PC-9 (cell line): ENCODE results near the gene IFT57. TPM values are rescaled to one million over a fixed set of nuclear protein-coding genes. Genes with fewer than 3 reads are reported as not detected.

Source experiments
- BruUV-seq: library from RNA; stranded (reverse); fragments of 400-500 nt; replicated peaks from 2 replicates; lab custom pipeline; 2021; lab: Mats Ljungman, UMichigan
- CTCF ChIA-PET: fragments of 300-600 bp; sonication (Branson Sonifier 250); formaldehyde crosslinking; loops from one replicate; lab custom pipeline; 2022; ENCODE audit warnings: antibody characterized with exemption; lab: Charles Lee
- POLR2A ChIA-PET: fragments of 300-600 bp; sonication (Branson Sonifier 250); formaldehyde crosslinking; loops from one replicate; lab custom pipeline; 2022; ENCODE audit warnings: antibody characterized with exemption; ENCODE audit not compliant: unreplicated experiment; lab: Charles Lee
- DNase-seq, 2 experiments: peaks; one replicate each; pipeline versions ENCODE4 v3.0.0 to v3.0.0-alpha.2; 2015 to 2022; ENCODE audit warnings: mixed read lengths in 1 of 2
- H2AFZ ChIP-seq: fragments of 200-600 bp; sonication (generic); 2 replicates; pipeline ENCODE4 v1.8.1; 2017; ENCODE audit warnings: antibody characterized with exemption
- H3F3A ChIP-seq: fragments of 200-600 bp; sonication (generic); 2 replicates; pipeline ENCODE4 v1.8.1; 2017; ENCODE audit warnings: antibody characterized with exemption, mild to moderate bottlenecking, low read depth; ENCODE audit not compliant: insufficient read depth
- H3K27ac ChIP-seq: fragments of 200-600 bp; sonication (generic); 2 replicates; pipeline ENCODE4 v1.6.1; 2016; ENCODE audit warnings: mixed run types
- H3K27me3 ChIP-seq: fragments of 200-600 bp; sonication (generic); 2 replicates; pipeline ENCODE4 v1.6.1; 2016; ENCODE audit warnings: low read depth, mixed run types; ENCODE audit not compliant: insufficient read depth
- H3K36me3 ChIP-seq: fragments of 200-600 bp; sonication (generic); 2 replicates; pipeline ENCODE4 v1.6.1; 2016; ENCODE audit warnings: low read depth, mixed run types
- H3K4me1 ChIP-seq: fragments of 200-600 bp; sonication (generic); replicated peaks from 2 replicates; pipeline ENCODE4 v1.6.1; 2016; ENCODE audit warnings: mixed run types; ENCODE audit not compliant: insufficient read depth
- H3K4me2 ChIP-seq: fragments of 200-600 bp; sonication (generic); 2 replicates; pipeline ENCODE4 v1.6.1; 2017; ENCODE audit warnings: mixed run types
- H3K4me3 ChIP-seq: fragments of 200-600 bp; sonication (generic); 2 replicates; pipeline ENCODE4 v1.6.1; 2016; ENCODE audit warnings: mixed run types
- H3K79me2 ChIP-seq: fragments of 200-600 bp; sonication (generic); 2 replicates; pipeline ENCODE4 v1.6.1; 2017; ENCODE audit warnings: low read depth, mixed run types
- H3K9me2 ChIP-seq: fragments of 200-600 bp; sonication (generic); 2 replicates; pipeline ENCODE4 v1.8.1; 2017; ENCODE audit warnings: mild to moderate bottlenecking; ENCODE audit not compliant: insufficient read depth
- H3K9me3 ChIP-seq: fragments of 200-600 bp; sonication (generic); 2 replicates; pipeline ENCODE4 v1.8.1; 2016; ENCODE audit warnings: low read depth; ENCODE audit not compliant: insufficient read depth
- H4K20me1 ChIP-seq: fragments of 200-600 bp; sonication (generic); 2 replicates; pipeline ENCODE4 v1.8.1; 2017; ENCODE audit not compliant: insufficient read depth
- EZH2 ChIP-seq: fragments of 200-600 bp; sonication (generic); IDR thresholded peaks from 2 replicates; pipeline ENCODE4 v1.8.0; 2017; ENCODE audit warnings: antibody characterized with exemption, low read depth
- intact Hi-C: fragments of 100-400 bp; cut with micrococcal nuclease; formaldehyde crosslinking; loops from one replicate; pipeline ENCODE4 v1.10.0; 2022; ENCODE audit not compliant: unreplicated experiment
- total RNA-seq: library from RNA; stranded (reverse); gene quantifications from 2 replicates; pipeline ENCODE4 v1.2.3, GENCODE V29; 2021
- TF ChIP-seq, protein P1 (sequence below): fragments of 200-600 bp; sonication (generic); conservative IDR thresholded peaks from 2 replicates; pipeline ENCODE4 v1.6.1; 2017; ENCODE audit warnings: mixed run types, antibody characterized with exemption, mild to moderate bottlenecking, moderate library complexity

The IFT57 gene
- total RNA-seq, 1 experiment from 2014 or later: 55.2 TPM

DNA sequence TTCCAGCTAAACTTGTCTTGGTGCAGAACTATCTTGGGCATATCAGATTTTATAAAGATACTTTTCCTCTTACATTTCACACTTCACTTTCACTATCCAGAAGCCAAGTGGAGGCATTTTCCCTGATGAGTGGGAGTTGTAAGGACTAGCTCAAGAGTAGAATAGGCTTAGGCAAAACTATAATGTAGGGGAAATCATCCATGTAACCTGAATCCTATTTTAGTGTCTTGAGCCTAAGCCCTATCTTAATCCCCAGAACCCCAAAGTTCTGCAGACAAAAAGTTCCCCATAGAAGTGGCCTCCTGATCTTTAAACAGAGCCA lies 89.2 kb downstream of the IFT57 start:
- TSS peak; percentile 26 for BruUV-seq

DNA sequence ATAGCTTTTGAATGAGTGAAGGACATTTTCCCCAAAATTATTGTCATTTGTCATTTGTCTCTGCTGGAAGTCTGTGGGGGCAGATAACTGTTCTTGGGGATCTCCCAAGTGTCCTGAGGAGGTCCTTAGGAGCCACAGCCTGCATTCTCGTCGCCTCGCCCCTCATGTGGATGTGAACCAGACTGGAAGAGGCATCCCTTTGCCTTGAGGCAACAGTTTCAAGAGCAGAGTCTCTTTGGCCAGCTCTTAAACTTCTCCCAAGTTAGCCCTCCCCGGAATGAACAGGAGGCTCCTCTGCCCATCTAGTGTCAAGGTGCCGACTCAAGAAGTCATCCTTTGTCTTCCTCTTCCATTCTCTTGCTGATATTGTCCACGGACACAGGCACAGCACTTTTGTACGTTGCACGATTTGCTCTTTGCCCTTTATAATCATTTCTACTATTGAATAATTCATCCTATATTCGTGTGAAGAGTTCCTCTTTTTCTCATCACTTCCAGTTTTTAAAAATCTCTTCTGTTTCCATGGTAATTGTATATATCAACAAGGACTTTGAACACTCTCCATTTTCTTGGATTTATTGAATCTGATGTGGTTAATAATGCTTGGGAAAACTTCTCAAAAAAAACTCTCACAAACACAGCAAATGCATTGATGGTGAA lies 90.6 kb downstream of the IFT57 start:
- BruUV-seq: TSS peak; percentile 91
- Histone ChIP-seq H3K36me3 (no peaks in the 10 kb centered on the region), H3K4me2 (peak overlapping the region; percentile 72), H3K79me2 (no peaks in the 10 kb centered on the region), H3K27me3 (no peaks in the 10 kb centered on the region), H3K4me3 (no peak overlapping the region), H2AFZ (peak overlapping the region; percentile 63; the same call in 1 of the 2 replicates), H3K4me1 (peaks cover 46% of the 10 kb centered on the region), H3K27ac (peak overlapping the region; percentile 84), H4K20me1 (no peaks in the 10 kb centered on the region), H3K9me2 (no peaks in the 10 kb centered on the region), H3F3A (peaks cover 39% of the 10 kb centered on the region), H3K9me3 (0 out of 2 replicates have a peak, but pooled peaks cover 10% of the 10 kb centered on the region)
- peak in 1 of 2 experiments; percentile 37 for DNase-seq
- CTCF ChIA-PET: interaction anchor here (1.3 kb wide), 1 partner anchor 22 kb away, joined by 5 read pairs; no protein-coding TSS in a partner anchor
- POLR2A ChIA-PET: interaction anchor here (0.9 kb wide), 1 partner anchor 22 kb away, joined by 5 read pairs; no protein-coding TSS in a partner anchor
- TF ChIP-seq EZH2: no peak
- TF ChIP-seq, protein P1, sequence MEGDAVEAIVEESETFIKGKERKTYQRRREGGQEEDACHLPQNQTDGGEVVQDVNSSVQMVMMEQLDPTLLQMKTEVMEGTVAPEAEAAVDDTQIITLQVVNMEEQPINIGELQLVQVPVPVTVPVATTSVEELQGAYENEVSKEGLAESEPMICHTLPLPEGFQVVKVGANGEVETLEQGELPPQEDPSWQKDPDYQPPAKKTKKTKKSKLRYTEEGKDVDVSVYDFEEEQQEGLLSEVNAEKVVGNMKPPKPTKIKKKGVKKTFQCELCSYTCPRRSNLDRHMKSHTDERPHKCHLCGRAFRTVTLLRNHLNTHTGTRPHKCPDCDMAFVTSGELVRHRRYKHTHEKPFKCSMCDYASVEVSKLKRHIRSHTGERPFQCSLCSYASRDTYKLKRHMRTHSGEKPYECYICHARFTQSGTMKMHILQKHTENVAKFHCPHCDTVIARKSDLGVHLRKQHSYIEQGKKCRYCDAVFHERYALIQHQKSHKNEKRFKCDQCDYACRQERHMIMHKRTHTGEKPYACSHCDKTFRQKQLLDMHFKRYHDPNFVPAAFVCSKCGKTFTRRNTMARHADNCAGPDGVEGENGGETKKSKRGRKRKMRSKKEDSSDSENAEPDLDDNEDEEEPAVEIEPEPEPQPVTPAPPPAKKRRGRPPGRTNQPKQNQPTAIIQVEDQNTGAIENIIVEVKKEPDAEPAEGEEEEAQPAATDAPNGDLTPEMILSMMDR: no peak
- intact Hi-C loops: loop anchor here (1.0 to 5.0 kb wide), 3 partner anchors 40 to 125 kb away; partner anchors contain the start of gene CD47

More for the DNA sequence above, 89.2 kb downstream of the IFT57 start:
- TF ChIP-seq, protein P1: no peak
- TF ChIP-seq EZH2: no peak
- Histone ChIP-seq H4K20me1 (no peaks in the 10 kb centered on the region), H2AFZ (no peak overlapping the region), H3K27ac (peak overlapping the region; percentile 84), H3K9me2 (no peaks in the 10 kb centered on the region), H3K4me3 (peak overlapping the region; percentile 26), H3K4me1 (peaks cover 46% of the 10 kb centered on the region), H3K9me3 (0 out of 2 replicates have a peak, but pooled peaks cover 10% of the 10 kb centered on the region), H3K27me3 (no peaks in the 10 kb centered on the region), H3K79me2 (no peaks in the 10 kb centered on the region), H3K36me3 (no peaks in the 10 kb centered on the region), H3F3A (peaks cover 39% of the 10 kb centered on the region), H3K4me2 (peak overlapping the region; percentile 72)
- intact Hi-C loops: loop anchor here (1.0 to 5.0 kb wide), 2 partner anchors 81 to 89 kb away; partner anchors contain the start of gene IFT57
- POLR2A ChIA-PET: interaction anchor here (0.6 to 0.7 kb wide), 2 partner anchors 54 to 573 kb away, joined by 3 to 5 read pairs; no protein-coding TSS in a partner anchor
- DNase-seq: no peak
- CTCF ChIA-PET: interaction anchor here (0.6 to 1.2 kb wide), 2 partner anchors 43 to 124 kb away, joined by 3 to 4 read pairs; no protein-coding TSS in a partner anchor

DNA sequence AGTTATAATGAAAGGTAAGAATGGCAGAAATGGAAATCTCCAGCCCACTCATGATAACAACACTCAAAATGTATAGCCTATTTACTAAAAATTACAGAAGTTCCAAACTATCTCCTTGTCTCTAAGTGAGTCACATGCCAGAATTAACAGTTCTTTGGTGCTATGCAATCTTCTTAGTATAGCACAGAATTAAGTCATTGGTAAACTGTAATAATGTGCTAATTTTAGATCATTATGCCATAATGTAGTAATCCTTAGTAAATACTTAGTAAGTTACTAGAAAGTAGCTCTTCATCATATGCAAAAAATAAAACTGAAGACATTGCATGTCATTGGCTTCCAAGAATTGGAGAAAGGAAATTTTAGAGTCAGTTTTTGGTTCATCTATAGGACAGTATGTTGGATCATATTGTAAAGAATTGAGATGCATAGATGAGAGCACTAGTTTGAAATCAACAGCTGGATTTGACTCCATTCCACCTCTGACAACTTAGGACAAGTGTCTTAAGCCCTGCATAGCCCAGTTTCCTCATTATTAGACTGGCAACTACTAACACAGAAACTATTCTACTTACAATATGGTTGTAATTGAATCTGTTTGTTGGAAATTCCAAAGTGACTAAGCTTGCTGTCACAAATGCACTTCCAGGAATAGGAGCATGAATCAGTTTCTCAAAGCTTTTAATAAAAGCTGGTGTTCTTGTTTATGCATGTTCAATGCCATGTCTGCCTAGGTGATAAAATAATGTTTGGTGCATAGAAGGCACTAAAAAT lies 91.3 kb downstream of the IFT57 start:
- no peak overlapping the region for H3K4me3 ChIP-seq
- peak overlapping the region; percentile 72 for H3K4me2 ChIP-seq
- DNase-seq: peak; percentile 15 to 99
- H3K36me3 ChIP-seq: no peaks in the 10 kb centered on the region
- no peaks in the 10 kb centered on the region for H4K20me1 ChIP-seq
- no peaks in the 10 kb centered on the region for H3K27me3 ChIP-seq
- H3K9me2 ChIP-seq: no peaks in the 10 kb centered on the region
- H3F3A ChIP-seq: peaks cover 39% of the 10 kb centered on the region
- peaks cover 46% of the 10 kb centered on the region for H3K4me1 ChIP-seq
- H3K9me3 ChIP-seq: 0 out of 2 replicates have a peak, but pooled peaks cover 8% of the 10 kb centered on the region
- no peak overlapping the region for H2AFZ ChIP-seq
- ChIA-PET CTCF (interaction anchor here (1.3 kb wide), 1 partner anchor 23 kb away, joined by 5 read pairs; no protein-coding TSS in a partner anchor), POLR2A (interaction anchor here (0.9 kb wide), 1 partner anchor 23 kb away, joined by 5 read pairs; no protein-coding TSS in a partner anchor)
- no peaks in the 10 kb centered on the region for H3K79me2 ChIP-seq
- intact Hi-C loops: loop anchor here (1.0 to 5.0 kb wide), 2 partner anchors 40 to 79 kb away; partner anchors contain the start of gene CD47
- TF ChIP-seq, protein P1: no peak
- TF ChIP-seq EZH2: no peak
- BruUV-seq: TSS peak; percentile 58
- H3K27ac ChIP-seq: peak overlapping the region; percentile 84
